ENCODE measurements around the gene FZD4. TPM values are rescaled to one million over a fixed set of nuclear protein-coding genes. Genes with fewer than 3 reads are reported as not detected.
"Not testable (repeated sequence)": the region's sequence is repeated elsewhere in the genome, so short reads cannot be mapped to it uniquely, and the experiment has no call there.

Gene FZD4
- total RNA-seq, 4 donors from 2014 or later, result 220 to 537 (median 235) TPM

DNA sequence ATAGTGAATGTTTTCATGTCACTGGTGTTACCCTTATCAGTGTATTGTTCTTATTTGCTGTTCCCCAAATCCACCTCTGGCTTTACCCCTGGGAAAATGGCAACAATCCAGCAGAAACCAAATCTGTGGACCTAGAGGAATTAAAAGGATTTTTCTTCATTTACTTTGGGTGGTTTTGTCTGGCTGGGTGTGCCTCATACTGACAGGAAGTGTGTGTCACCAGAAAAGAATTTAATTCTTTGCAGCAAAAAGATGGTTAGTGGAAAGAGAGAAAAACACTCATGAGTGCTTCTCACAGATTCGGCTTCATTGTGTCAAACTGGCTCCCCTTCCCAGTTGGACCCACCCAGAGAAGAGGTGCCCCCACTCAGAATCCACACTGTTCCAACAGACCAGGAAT lies 38.9 kb downstream of the FZD4 start:
- TF ChIP-seq, protein P1, sequence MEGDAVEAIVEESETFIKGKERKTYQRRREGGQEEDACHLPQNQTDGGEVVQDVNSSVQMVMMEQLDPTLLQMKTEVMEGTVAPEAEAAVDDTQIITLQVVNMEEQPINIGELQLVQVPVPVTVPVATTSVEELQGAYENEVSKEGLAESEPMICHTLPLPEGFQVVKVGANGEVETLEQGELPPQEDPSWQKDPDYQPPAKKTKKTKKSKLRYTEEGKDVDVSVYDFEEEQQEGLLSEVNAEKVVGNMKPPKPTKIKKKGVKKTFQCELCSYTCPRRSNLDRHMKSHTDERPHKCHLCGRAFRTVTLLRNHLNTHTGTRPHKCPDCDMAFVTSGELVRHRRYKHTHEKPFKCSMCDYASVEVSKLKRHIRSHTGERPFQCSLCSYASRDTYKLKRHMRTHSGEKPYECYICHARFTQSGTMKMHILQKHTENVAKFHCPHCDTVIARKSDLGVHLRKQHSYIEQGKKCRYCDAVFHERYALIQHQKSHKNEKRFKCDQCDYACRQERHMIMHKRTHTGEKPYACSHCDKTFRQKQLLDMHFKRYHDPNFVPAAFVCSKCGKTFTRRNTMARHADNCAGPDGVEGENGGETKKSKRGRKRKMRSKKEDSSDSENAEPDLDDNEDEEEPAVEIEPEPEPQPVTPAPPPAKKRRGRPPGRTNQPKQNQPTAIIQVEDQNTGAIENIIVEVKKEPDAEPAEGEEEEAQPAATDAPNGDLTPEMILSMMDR (IDR thresholded peaks at IDR 0.05), result no peak
- ATAC-seq (ENCODE audit: low FRiP score) (peak; percentile 81), DNase-seq (ENCODE audit: low spot score) (no peak)

DNA sequence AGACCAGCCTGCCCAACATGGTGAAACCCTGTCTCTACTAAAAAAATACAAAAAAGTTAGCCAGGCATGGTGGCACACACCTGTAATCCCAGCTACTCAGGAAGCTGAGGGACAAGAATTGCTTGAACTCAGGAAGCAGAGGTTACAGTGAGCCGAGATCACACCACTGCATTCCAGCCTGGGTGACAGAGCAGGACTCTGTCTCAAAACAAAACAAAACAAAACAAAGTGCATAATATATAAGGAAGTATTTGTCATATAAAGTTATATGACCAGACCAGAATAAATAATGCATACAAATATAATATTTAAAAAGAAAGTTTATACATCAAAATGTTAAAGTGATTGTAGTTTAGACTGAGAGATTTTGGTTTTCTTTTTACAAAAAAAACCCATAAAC lies 39.3 kb downstream of the FZD4 start:
- not testable (repeated sequence) for DNase-seq (ENCODE audit: low spot score); ATAC-seq (ENCODE audit: low FRiP score)

DNA sequence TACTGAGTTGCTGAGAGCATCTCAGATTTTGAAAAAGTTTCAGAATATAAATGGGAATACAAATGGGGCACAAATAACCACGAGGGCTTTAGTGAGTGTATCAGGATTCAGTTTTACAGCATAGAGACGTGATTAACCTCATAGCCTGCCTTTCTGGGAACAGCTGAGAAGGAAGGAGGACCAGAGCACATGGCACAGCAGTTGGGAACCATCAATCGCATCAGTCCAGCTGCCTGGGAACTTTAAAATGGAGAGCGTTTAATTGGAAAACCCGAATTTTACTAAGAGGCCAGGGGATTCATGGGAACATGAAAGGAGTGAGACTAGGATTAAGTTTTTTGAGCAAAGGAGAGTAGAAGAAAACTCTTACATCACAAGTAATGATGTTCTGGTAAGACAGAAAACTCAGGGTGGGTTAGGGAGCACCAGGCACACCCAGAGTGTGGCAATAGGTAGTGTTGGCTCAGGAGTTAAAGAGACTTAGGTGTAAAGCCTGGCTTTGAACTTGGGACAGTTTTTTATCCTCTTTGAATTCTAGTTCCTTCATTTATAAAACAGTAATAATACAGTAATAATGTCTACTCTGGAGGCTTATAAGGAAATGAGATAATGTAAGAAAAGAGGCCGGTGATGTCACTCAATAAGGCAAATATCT lies 40.2 kb downstream of the FZD4 start:
- ATAC-seq (ENCODE audit: low FRiP score) (no peak), DNase-seq (ENCODE audit: low spot score) (no peak)
- TF ChIP-seq, protein P1 (IDR thresholded peaks at IDR 0.05), result no peak

DNA sequence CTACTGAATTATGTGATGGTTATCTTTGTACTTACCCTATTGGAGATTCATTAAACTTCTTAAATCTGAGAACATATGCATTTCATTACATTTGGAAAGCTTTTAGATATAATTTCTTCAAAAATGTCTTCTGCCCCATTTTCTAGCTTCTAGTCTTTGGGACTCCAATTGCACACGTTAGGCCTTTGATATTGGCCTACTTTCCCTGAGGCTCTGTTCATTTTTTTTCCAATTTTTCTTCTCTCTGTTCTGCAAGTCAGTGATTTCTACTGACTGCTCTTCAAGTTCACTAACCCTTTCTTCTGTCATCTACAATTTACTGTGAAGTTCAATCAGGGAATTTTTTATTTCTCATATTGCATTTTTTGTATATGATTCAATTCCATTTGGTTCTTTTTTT lies 43.0 kb downstream of the FZD4 start:
- DNase-seq (ENCODE audit: low spot score) (no peak), ATAC-seq (ENCODE audit: low FRiP score) (no peak)
- TF ChIP-seq, protein P1 (IDR thresholded peaks at IDR 0.05), result no peak

DNA sequence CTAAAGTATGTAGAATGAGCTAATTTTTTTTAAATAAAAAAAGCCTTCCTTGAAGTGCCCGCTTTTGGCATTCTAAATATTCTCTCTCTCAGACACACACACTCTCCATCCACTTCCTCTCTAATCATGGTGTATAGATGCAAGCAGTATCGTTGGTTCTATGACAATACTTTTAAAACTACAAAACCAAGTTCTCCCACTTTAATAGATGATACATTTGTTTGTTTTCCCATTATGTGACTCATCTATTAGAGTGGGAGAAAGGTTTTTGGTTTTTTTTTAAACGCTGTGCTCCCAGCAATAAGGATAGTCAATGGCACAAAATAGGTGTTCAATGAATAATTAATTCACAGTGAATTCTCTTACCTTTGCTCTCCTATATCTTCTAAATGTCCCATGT lies 44.6 kb downstream of the FZD4 start:
- no peak for DNase-seq (ENCODE audit: low spot score)
- ATAC-seq (ENCODE audit: low FRiP score), result no peak
- TF ChIP-seq, protein P1 (IDR thresholded peaks at IDR 0.05), result no peak

DNA sequence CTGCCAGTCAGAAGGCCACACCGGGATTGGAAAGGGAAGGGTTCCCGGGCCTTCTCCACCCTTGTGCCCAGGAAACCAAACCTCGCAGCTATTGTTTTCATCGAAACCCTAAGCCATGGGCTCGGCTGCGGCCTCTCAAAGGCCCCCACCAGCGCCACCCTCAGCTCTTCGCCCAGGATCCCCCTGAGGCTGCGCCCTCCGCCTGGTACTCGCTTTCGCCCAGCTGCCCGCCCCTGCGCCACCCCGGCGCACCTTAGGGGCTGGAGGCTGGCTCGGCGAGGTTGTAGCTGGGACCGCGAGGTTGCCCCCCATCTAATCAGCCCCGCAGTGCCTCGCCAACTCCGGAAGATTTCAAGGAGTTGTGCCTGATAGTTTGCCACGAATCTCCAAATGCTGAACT lies 49.0 kb downstream of the FZD4 start:
- ATAC-seq (ENCODE audit: low FRiP score) (no peak), DNase-seq (ENCODE audit: low spot score) (no peak)
- TF ChIP-seq, protein P1 (IDR thresholded peaks at IDR 0.05), result no peak

DNA sequence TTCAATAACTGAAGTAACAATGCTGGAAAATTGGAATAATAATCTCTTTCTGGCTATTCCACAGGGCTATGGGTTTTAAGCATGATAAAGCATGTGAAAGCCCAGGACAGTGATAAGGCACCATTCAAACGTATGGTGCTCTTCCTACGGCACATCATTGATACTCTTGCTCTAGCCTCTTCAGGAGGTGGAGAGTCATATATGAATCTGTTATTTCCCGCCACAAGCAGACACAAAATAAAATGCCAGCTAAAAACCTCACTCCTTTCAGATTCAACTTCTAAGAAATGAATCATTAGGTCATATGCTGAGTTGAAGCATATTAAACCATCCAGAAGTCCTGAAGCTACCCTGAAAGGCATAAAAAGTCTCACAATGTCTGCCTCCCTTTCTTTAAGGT lies 49.9 kb downstream of the FZD4 start:
- DNase-seq (ENCODE audit: low spot score), result no peak
- ATAC-seq (ENCODE audit: low FRiP score), result peak; percentile 34
- TF ChIP-seq, protein P1 (IDR thresholded peaks at IDR 0.05), result no peak
